H1 (cell line): Measurements from ENCODE around the gene CSF1. TPM values are rescaled to one million over a fixed set of nuclear protein-coding genes. Genes with fewer than 3 reads are reported as not detected.

Source experiments
- CHD7 ChIP-seq: fragments of 300-600 bp; sonication (generic); IDR thresholded peaks from 2 replicates; pipeline ENCODE4 v1.7.1; 2012; ENCODE audit warnings: low read length, moderate library complexity, mild to moderate bottlenecking, inconsistent platforms; ENCODE audit not compliant: insufficient replicate concordance
- GABPA ChIP-seq: IDR thresholded peaks from 2 replicates; pipeline ENCODE4 v1.6.1; 2011; ENCODE audit warnings: mild to moderate bottlenecking, low read length, moderate library complexity, borderline replicate concordance; ENCODE audit not compliant: insufficient read depth
- KDM5A ChIP-seq: fragments of 200-600 bp; IDR thresholded peaks from 2 replicates; pipeline ENCODE4 v1.7.1; 2012; ENCODE audit warnings: mild to moderate bottlenecking, low read length, inconsistent platforms, mixed read lengths
- POLR2A ChIP-seq, 2 experiments: IDR thresholded peaks; 1 replicate in 1 of 2; 2 replicates in 1 of 2; pipeline ENCODE4 v1.6.1; 2011; ENCODE audit warnings: low read depth in 2 of 2, low read length in 2 of 2, mild to moderate bottlenecking in 2 of 2; ENCODE audit errors: control extremely low read depth in 1 of 2
- SIN3A ChIP-seq, 2 experiments: IDR thresholded peaks in 1 of 2; conservative IDR thresholded peaks in 1 of 2; 2 replicates each; pipeline ENCODE4 v1.6.1; 2011 to 2012; ENCODE audit warnings: low read length in 2 of 2, improper control_type of control experiment in 1 of 2, low read depth in 1 of 2, mild to moderate bottlenecking in 1 of 2
- TAF1 ChIP-seq: IDR thresholded peaks from 2 replicates; pipeline ENCODE4 v1.6.1; 2011; ENCODE audit warnings: mild to moderate bottlenecking, low read depth, low read length
- polyA plus RNA-seq, 7 experiments: library from polyadenylated mRNA; depleted of rRNA in 3 of 7; stranded (reverse) in 5 of 7; unstranded in 2 of 7; fragments of >200 nt in 5 of 7; fragments of 200-250 nt in 2 of 7; gene quantifications; 1 replicate in 5 of 7; 2 replicates in 1 of 7; 4 replicates in 1 of 7; pipeline versions ENCODE4 v1.2.1 to v1.2.3, GENCODE V29; 2011 to 2013; ENCODE audit warnings: missing spikeins in 2 of 7, mixed read lengths in 2 of 7
- total RNA-seq: library from RNA; stranded (reverse); fragmentation: NEBNext Ultra II Directional; extraction: Animal tissue kit (Norgen Biotek cat#: 25700); gene quantifications from 2 replicates; pipeline ENCODE4 v1.2.1, GENCODE V29; 2021
- TF ChIP-seq, protein P1 (sequence below): IDR thresholded peaks from 2 replicates; pipeline ENCODE4 v1.6.1; 2012; ENCODE audit warnings: inconsistent platforms

The CSF1 gene
- total and polyA plus RNA-seq, 2 of the 8 experiments (the other 6 are each of a cell fraction or from before 2014, with no cell fraction given): 3.3 to 5.4 TPM

DNA sequence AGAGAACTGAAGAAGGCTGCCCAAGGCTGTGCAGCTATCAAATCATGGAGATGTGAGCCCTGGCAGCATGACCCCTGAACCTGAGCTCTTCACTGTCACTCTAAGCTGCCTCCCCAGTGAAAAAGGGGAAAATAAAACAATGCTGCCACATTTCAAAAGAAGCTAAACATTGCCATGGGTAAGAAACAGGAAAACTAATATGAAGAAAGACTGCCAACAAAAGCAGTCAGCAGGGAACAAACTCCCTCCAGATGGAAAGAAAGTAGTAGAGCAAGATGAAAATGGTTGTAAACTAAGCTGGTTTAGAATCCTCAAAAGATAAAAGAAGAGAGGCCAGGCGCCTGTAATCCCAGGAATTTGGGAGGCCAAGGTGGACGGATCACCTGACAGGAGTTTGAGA is 36.2 kb upstream of the CSF1 start (continued):
- TF ChIP-seq CHD7: no peak
- TF ChIP-seq, protein P1, sequence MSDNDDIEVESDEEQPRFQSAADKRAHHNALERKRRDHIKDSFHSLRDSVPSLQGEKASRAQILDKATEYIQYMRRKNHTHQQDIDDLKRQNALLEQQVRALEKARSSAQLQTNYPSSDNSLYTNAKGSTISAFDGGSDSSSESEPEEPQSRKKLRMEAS: no peak
- TF ChIP-seq SIN3A (conservative IDR thresholded peaks at IDR 0.05 in 1 of 2, IDR thresholded peaks at IDR 0.05 in 1 of 2; ENCODE audit: low read depth in 1 of 2, low read length in 2 of 2): no peak
- no peak for TF ChIP-seq GABPA
- no peak for TF ChIP-seq POLR2A (IDR thresholded peaks at IDR 0.05; ENCODE audit: control extremely low read depth in 1 of 2, low read depth in 2 of 2, low read length in 2 of 2)
- no peak for TF ChIP-seq KDM5A
- no peak for TF ChIP-seq TAF1
